ENCODE data around the gene TNNT2. TPM values are rescaled to one million over a fixed set of nuclear protein-coding genes. Genes with fewer than 3 reads are reported as not detected.

The TNNT2 gene
- total and polyA plus RNA-seq, 2 of the 13 experiments (the other 11 are each of a cell fraction or from before 2014, with no cell fraction given), result 0.20 to 0.63 TPM

- TF ChIP-seq MTERF4 (CRISPR knock-in tag; IDR thresholded peaks at IDR 0.05) (no peak), ZNF550 (CRISPR knock-in tag; IDR thresholded peaks at IDR 0.05; ENCODE audit: borderline replicate concordance) (no peak), HIC2 (CRISPR knock-in tag; IDR thresholded peaks at IDR 0.05; ENCODE audit: low read depth) (0 out of 2 replicates have a peak, but pooled peaks have one; percentile 30), HDAC1 (CRISPR knock-in tag; IDR thresholded peaks at IDR 0.05) (peak; percentile 50), ZNF557 (CRISPR knock-in tag; IDR thresholded peaks at IDR 0.05) (no peak), ZBTB10 (CRISPR knock-in tag; IDR thresholded peaks at IDR 0.05; ENCODE audit: borderline replicate concordance) (peak; percentile 84; the same call in 1 of the 2 replicates), CBX5 (CRISPR knock-in tag; IDR thresholded peaks at IDR 0.05; ENCODE audit: borderline replicate concordance) (peak; percentile 27; the same call in 1 of the 2 replicates), HNF1B (CRISPR knock-in tag; IDR thresholded peaks at IDR 0.05) (peak; percentile 100), RERE (CRISPR knock-in tag; IDR thresholded peaks at IDR 0.05; ENCODE audit: low read depth) (no peak; the same call in 1 of the 2 replicates), ZFYVE20 (CRISPR knock-in tag; IDR thresholded peaks at IDR 0.05; ENCODE audit: borderline replicate concordance, low read depth) (no peak), PRDM10 (CRISPR knock-in tag; IDR thresholded peaks at IDR 0.05; ENCODE audit: low read depth) (peak; percentile 49; the same call in 1 of the 2 replicates)
Observed at GRCh38 chr1:201405484-201405831, 28.0 kb upstream of the TNNT2 start (continued).
